GM10847 (cell line): ENCODE data around the gene TRIM71.

Experiments used
- POLR2A ChIP-seq: IDR thresholded peaks from 2 replicates; pipeline ENCODE4 v1.6.1; 2011; ENCODE audit not compliant: insufficient read length; ENCODE audit errors: extremely low read depth

Gene TRIM71

GRCh38 chr3:32856355-32856889, 38.6 kb downstream of the TRIM71 start:
- no peak for TF ChIP-seq POLR2A

GRCh38 chr3:32856901-32857507, 39.2 kb downstream of the TRIM71 start:
- TF ChIP-seq POLR2A, result no peak

- TF ChIP-seq POLR2A, result no peak
Measured at GRCh38 chr3:32857921-32858320, 40.1 kb downstream of the TRIM71 start.

GRCh38 chr3:32859604-32860237, 41.9 kb downstream of the TRIM71 start:
- no peak for TF ChIP-seq POLR2A

GRCh38 chr3:32860499-32860898, 42.7 kb downstream of the TRIM71 start:
- TF ChIP-seq POLR2A, result no peak

- TF ChIP-seq POLR2A, result no peak
Measured at GRCh38 chr3:32861681-32862080, 43.9 kb downstream of the TRIM71 start.

GRCh38 chr3:32862247-32862935, 44.6 kb downstream of the TRIM71 start:
- TF ChIP-seq POLR2A, result no peak

GRCh38 chr3:32862936-32863487, 45.2 kb downstream of the TRIM71 start:
- TF ChIP-seq POLR2A, result no peak

GRCh38 chr3:32865383-32865782, 47.6 kb downstream of the TRIM71 start:
- TF ChIP-seq POLR2A, result no peak

GRCh38 chr3:32866533-32866932, 48.7 kb downstream of the TRIM71 start:
- no peak for TF ChIP-seq POLR2A

- TF ChIP-seq POLR2A, result no peak
Measured at GRCh38 chr3:32867954-32868353, 50.2 kb downstream of the TRIM71 start.

GRCh38 chr3:32868719-32869512, 51.1 kb downstream of the TRIM71 start:
- TF ChIP-seq POLR2A, result no peak

GRCh38 chr3:32869513-32870047, 51.8 kb downstream of the TRIM71 start:
- no peak for TF ChIP-seq POLR2A

- no peak for TF ChIP-seq POLR2A
Measured at GRCh38 chr3:32870373-32871095, 52.7 kb downstream of the TRIM71 start.
